Measurements from ENCODE around the gene METTL14.

Gene METTL14

DNA sequence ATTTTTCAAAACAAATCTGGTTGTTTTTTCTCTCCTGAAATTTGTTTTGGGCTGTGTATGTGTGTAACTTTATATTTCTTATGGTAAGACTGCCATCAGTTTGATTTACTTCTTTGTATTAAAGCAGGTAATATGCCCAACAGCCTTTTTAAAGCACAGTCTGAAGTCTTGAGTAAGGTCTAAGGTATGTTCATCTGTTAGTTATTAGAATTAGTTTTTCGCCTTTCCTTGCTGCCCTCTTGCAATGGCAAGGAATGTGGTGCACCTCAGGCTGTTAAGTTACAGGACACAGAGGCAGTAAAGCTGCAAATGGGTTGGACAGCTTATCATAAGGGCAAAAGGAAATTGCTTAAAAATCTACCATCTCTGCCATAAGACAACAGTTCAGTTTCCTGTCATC lies 71.8 kb downstream of the METTL14 start:
- DNase-seq (ENCODE audit: low spot score) (no peak), FAIRE-seq (no peak)

DNA sequence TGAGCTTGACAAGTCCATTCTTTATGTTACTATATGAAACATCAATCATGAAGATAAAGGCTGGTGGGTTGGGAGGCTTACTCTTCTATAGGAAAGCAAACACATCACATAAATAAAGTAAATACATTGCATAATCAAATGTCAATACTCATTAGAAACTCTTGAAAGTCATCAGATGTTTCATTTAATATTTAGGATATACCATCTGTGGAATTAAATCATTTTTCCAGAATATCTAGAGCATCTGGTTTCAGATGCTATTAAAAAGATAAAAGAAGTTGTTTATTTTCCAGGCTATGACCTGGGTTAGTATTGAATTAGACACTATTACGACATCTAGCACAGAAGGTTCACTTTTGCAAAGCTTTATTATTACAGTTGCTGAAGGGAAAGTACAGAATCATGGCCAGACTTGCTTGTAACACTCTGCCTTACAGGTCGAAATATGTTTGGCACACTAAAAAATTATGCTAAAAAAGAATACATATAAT lies 72.6 kb downstream of the METTL14 start:
- DNase-seq (ENCODE audit: low spot score) (no peak), FAIRE-seq (no peak)

DNA sequence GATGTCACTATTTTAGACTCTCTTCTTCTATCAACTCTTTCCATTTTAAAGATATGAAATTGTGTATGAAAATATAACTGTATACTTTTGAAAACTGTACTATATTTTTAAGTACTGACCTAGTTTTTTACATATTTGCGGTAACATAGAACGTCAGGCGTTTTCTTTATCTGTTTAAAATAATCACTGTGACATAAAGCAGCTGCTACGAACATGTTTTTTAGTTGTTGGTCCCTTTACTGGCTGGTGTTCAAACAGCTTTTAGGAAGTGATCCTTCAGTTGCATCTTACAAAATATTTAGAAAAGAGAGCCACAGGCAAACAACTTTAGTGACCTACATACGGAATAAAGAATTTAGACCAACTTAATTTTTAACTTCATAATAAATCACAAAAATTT lies 73.1 kb downstream of the METTL14 start:
- FAIRE-seq, result no peak
- DNase-seq (ENCODE audit: low spot score), result no peak

DNA sequence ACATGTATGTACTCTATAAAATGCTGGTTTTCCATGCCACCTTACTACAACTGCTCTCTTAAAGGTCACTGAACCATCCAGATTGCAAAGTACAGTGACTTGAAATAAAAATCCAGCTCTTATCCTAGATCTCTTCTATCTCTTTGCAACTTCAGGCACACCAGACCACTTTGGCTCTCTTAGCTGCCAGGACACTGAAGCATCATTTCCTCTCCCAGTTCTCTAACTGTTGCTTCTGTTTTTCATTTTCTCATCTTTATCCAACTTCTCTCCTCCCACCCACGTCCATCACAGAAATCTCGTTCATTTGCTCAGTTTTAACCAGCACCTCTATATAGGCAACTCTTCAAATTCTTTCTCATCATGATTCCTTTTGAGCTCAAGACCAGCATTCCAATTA lies 74.3 kb downstream of the METTL14 start:
- DNase-seq (ENCODE audit: low spot score) (no peak), FAIRE-seq (no peak)

GRCh38 chr4:118760092-118760491 lies 74.9 kb downstream of the METTL14 start:
- DNase-seq (ENCODE audit: low spot score), result no peak
- FAIRE-seq, result no peak

DNA sequence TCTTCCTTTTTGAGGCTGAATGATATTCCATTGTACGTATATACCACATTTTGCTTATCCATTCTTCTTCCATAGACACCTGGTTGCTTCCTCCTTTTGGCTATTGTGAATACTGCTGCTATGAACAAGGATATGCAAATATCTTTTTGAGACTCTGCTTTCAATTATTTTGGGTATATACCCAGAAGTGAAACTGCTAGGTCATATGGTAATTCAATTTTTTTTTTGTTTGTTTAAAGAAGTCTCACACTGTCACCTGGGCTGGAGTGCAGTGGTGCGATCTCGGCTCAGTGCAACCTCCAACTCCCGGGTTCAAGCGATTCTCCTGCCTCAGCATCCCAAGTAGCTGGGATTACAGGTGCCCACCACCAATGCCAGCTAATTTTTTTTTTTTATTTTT lies 75.3 kb downstream of the METTL14 start:
- no peak for DNase-seq (ENCODE audit: low spot score)
- FAIRE-seq, result no peak

DNA sequence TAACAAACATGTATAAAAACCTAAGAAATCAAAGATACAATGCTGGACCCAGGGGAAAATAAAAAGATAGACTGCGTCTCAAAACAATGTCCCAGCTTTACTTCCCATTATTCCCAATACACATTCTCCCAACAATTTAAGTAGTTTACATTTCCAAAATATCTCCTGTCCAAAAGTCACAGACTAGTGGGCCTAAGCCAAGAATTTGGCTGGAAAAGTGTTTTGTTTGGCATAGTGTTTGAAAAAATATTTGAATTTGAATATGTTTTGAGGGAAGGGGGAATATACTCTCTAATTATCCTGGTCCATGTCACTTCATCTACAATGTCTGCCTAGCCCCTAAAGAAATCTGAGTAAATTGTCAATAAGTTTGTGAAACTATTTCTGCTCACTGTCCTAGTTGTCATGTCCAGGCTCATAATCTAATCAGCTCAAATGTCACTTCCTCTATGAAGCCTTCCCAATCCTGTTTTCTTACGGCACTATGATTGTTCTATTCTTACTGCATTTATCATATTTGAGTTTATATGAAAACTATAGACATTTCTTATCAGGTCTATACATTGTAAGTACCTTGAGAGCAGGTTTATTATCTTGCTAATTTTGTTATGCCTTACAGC lies 76.3 kb downstream of the METTL14 start:
- DNase-seq (ENCODE audit: low spot score), result no peak
- FAIRE-seq, result no peak

GRCh38 chr4:118762155-118762554 lies 77.0 kb downstream of the METTL14 start:
- FAIRE-seq, result no peak
- no peak for DNase-seq (ENCODE audit: low spot score)

GRCh38 chr4:118762730-118763477 lies 77.7 kb downstream of the METTL14 start:
- FAIRE-seq (no peak), DNase-seq (ENCODE audit: low spot score) (no peak)

All from RCC 7860 (cell line).